Measurements from ENCODE around the gene ZBTB16. TPM values are rescaled to one million over a fixed set of nuclear protein-coding genes. Genes with fewer than 3 reads are reported as not detected.

ZBTB16 gene
- total and polyA plus RNA-seq, 2 of the 13 experiments (the other 11 are each of a cell fraction or from before 2014, with no cell fraction given) = not detected

DNA sequence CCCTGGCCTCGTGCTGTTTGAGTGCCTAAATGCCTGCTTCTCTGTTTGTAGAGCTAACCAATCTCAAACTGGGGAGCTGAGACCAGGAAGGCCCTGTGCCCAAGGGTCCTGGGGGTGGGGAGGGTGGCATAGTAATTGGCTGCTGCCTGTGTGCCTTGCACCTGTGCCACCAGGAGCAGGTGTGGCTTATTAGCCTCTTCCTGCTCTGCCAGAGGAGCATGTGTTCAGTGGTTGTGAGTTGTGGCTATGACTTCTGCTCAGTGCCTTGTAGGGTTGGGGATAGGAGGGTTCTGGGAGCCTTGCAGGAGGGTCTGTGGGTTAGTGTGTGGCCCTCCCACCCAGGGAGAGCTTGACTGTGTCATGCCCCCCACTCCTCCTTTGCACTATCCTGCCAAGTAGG is 109.2 kb downstream of the ZBTB16 start (continued):
- TF ChIP-seq ZNF879 (CRISPR knock-in tag; IDR thresholded peaks at IDR 0.05) = no peak

DNA sequence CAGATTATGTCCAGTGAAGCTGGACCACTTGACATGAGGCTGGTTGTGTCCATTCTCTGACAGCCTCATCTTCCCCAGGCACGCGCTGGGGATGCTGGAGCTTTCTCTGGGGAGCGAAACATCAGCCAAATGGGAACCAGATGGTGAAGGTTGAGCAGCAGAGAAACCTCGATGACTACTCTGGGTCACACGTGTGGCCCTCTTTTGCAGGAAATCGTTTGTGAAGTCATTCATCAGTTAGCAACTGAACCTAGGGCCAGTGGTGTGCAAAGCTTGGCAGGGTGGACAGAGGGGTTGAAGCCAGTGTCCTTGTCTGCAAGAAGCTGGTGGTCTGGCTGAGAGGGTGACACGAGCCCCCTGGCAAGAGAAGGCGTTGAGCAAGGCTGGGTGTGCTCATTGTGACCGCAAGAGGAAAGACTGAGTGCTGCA is 109.8 kb downstream of the ZBTB16 start:
- no peak overlapping the region for H3K9ac ChIP-seq (ENCODE audit: insufficient read depth, low read depth, low read length)
- H4K20me1 ChIP-seq (ENCODE audit: insufficient read depth, low read length) = no peaks in the 10 kb centered on the region
- no peak for DNase-seq (ENCODE audit: low spot score)
- H3K36me3 ChIP-seq (replicated peaks in 1 of 2; ENCODE audit: control insufficient read depth in 1 of 2, insufficient read depth in 2 of 2, low read length in 2 of 2) = no peaks in the 10 kb centered on the region
- whole genome bisulfite sequencing (ENCODE audit: low lambda C conversion rate) = 38% methylated on average over 3 of the region's 9 CpGs
- no peaks in the 10 kb centered on the region for H3K79me2 ChIP-seq (ENCODE audit: insufficient read depth, low read length)
- no TSS peak for BruUV-seq (replicated peaks)
- ATAC-seq = no peak
- H3K4me3 ChIP-seq (replicated peaks in 1 of 3; ENCODE audit: insufficient read depth in 1 of 3, low read depth in 2 of 3, low read length in 3 of 3) = no peak overlapping the region
- no peaks in the 10 kb centered on the region for H3K9me3 ChIP-seq (ENCODE audit: low read length)
- in situ Hi-C loops (cut with HindIII; ENCODE audit: extremely low pct_ligation_motif_present, low pct_unique_long_range_greater_than_20kb) = no loop called here
- POLR2A ChIA-PET = no interaction called here
- FAIRE-seq = no peak
- H3K4me1 ChIP-seq (ENCODE audit: insufficient read depth, low read length) = peaks cover 10% of the 10 kb centered on the region
- peaks cover 0 to 36% of the 10 kb centered on the region in 2 experiments; a peak in 2 of 5 replicates for H3K27me3 ChIP-seq (ENCODE audit: control insufficient read depth in 1 of 2, insufficient read depth in 2 of 2, low read length in 2 of 2)
- intact Hi-C loops (cut with micrococcal nuclease; ENCODE audit: unreplicated experiment) = no loop called here
- H3K27ac ChIP-seq (ENCODE audit: extremely low read length, insufficient read depth, low read length) = no peak overlapping the region
- TF ChIP-seq ZNF180 (CRISPR knock-in tag; IDR thresholded peaks at IDR 0.05; ENCODE audit: borderline replicate concordance, low read depth) = no peak
- TF ChIP-seq ZFP90 (CRISPR knock-in tag; IDR thresholded peaks at IDR 0.05; ENCODE audit: borderline replicate concordance) = no peak
- TF ChIP-seq KLF16 (CRISPR knock-in tag; IDR thresholded peaks at IDR 0.05) = no peak
- TF ChIP-seq ZNF124 (CRISPR knock-in tag; IDR thresholded peaks at IDR 0.05) = no peak
- TF ChIP-seq ZBTB40 (IDR thresholded peaks at IDR 0.05) = no peak
- TF ChIP-seq ZBTB40 (CRISPR knock-in tag; IDR thresholded peaks at IDR 0.05) = no peak
- no peak for TF ChIP-seq FOXA1 (IDR thresholded peaks at IDR 0.05)
- TF ChIP-seq FOXA1 (CRISPR knock-in tag; IDR thresholded peaks at IDR 0.05) = no peak
- no peak for TF ChIP-seq SMARCE1 (IDR thresholded peaks at IDR 0.05; ENCODE audit: borderline replicate concordance)
- TF ChIP-seq SUZ12 (IDR thresholded peaks at IDR 0.05; ENCODE audit: low read depth, low read length) = no peak
- TF ChIP-seq ZNF564 (CRISPR knock-in tag; IDR thresholded peaks at IDR 0.05) = no peak
- no peak for TF ChIP-seq MEIS2 (CRISPR knock-in tag; IDR thresholded peaks at IDR 0.05)
- no peak overlapping the region for H3K4me2 ChIP-seq (ENCODE audit: low read depth, low read length)
- CTCF ChIA-PET (ENCODE audit: low intra/inter-chr PET ratio, low total read pairs) = no interaction called here
- no peak overlapping the region for H2AFZ ChIP-seq (ENCODE audit: low read length)

Data from HepG2 (cell line).